Measurements from ENCODE around the gene GOLGA8S. TPM values are rescaled to one million over a fixed set of nuclear protein-coding genes. Genes with fewer than 3 reads are reported as not detected.
"Not testable (repeated sequence)": the region's sequence is repeated elsewhere in the genome, so short reads cannot be mapped to it uniquely, and the experiment has no call there.

Gene GOLGA8S, protein sequence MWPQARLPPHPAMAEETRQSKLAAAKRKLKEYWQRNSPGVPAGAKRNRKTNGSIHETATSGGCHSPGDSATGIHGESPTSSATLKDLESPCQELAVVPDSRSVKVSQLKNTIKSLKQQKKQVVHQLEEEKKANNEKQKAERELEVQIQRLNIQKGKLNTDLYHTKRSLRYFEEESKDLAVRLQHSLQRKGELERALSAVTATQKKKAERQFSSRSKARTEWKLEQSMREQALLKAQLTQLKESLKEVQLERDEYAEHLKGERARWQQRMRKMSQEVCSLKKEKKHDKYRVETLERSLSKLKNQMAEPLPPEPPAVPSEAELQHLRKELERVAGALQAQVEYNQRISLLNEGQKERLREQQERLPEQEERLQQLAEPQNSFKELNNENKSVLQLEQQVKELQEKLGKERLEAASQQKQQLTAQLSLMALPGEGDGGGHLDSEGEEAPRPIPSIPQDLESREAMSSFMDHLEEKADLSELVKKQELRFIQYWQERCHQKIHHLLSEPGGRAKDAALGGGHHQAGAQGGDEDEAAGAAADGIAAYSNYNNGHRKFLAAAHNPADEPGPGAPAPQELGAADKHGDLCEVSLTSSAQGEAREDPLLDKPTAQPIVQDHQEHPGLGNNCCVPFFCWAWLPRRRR
- 0.24 TPM for total RNA-seq

- ATAC-seq, result not testable (repeated sequence)
Observed at GRCh38 chr15:23354448-23354847, at the start of gene GOLGA8S. TSS of gene GOLGA8S (plus strand) at chr15:23354748. CDS start at chr15:23354810, 62 bp downstream.

DNA sequence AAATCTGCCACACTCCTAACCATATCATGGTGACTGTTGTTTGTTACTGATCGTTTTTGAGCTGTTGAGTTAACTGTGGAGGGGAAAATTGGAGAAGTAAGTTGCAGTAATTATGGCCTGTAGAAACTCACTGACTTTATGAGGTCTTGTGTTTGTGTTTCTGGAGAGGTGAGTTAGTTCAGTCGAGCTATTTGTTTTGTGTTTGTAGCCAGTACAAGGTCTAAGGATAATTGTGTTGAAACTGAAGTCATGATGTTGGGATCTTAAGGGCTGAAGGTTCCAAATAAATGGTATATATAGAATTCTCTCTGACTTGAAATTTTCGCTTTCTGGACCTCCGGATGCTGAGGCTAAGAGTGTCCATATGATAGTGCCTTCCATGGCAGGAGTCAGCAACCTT is 49.7 kb upstream of the GOLGA8S start:
- ATAC-seq, result not testable (repeated sequence)

DNA sequence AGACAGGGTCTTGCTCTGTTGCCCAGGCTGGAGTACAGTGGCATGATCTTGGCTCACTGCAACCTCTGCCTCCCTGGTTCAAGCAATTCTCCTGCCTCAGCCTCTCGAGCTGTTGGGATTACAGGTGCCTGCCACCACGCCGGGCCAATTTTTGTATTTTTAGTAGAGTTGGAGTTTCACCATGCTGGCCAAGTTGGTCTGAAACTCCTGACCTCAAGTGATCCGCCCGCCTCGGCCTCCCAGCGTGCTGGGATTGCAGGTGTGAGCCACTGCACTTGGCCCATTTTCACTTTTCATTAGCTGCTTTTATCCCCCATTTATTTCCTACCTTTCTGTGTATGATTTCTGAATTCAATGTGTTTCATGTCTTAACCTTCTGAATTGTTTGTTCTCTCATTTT is 48.6 kb upstream of the GOLGA8S start:
- not testable (repeated sequence) for ATAC-seq

DNA sequence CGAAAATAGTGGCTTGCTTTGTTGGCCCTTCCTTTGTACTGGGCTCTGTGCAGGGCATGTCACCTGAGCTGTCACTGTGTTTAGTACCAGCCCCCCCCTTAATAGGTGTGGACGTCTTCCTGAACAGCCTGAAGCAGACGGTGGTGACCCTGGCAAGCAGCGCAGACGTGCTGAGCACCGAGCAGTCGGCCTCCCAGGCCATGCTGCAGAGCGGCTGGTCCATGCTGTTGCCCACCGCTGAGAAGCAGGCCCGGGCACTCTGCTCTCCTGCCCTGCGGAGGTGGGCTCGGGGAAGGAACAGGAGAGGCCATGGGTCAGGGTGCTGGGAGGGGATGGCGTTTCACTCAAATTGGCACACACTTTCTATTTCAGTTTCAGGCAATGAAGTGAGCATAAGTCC is 43.3 kb upstream of the GOLGA8S start:
- not testable (repeated sequence) for ATAC-seq

DNA sequence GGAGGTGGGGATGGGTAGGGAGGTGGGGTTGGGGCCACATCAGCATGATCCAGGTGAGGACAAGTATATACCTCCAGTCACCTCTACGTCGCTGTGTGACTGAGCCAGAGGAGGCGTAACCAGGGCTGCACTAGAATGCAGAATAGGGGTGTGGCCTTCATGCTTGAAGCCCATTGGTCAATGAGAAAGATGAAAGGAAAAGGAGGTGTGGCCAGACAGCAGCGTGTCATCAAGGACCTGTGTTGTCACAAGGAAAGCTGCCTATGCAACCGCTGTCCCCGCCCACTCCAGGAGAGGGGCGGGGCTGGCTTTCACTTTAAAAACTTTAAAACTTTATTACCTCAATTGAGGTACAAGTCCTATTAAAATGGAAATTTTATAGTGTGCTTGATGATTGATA is 20.5 kb upstream of the GOLGA8S start, which contains the start of gene GOLGA6L26:
TSS of gene GOLGA6L26 (minus strand) at position 101 of the 400 bp plus-strand sequence. CDS start at position 40, 61 bp downstream.
- not testable (repeated sequence) for ATAC-seq

DNA sequence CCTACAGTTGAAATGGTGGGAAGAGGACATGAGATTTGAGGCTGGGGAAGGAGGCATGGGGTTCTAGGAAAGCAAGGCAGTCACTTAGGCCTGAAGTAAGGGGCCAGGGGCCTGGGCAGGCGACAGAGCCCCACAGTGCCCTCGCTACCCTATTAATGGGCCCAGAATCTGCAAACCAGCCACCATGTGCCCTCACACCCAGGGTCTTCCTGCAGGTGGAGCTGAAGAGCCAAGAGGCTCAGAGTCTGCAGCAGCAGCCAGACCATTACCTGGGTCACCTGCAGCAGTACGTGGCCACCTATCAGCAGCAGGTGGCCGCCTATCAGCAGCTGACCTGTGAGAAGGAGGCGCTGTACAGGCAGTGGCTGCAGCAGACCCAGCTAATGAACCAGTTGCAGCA is 8.1 kb downstream of the GOLGA8S start:
- not testable (repeated sequence) for ATAC-seq

DNA sequence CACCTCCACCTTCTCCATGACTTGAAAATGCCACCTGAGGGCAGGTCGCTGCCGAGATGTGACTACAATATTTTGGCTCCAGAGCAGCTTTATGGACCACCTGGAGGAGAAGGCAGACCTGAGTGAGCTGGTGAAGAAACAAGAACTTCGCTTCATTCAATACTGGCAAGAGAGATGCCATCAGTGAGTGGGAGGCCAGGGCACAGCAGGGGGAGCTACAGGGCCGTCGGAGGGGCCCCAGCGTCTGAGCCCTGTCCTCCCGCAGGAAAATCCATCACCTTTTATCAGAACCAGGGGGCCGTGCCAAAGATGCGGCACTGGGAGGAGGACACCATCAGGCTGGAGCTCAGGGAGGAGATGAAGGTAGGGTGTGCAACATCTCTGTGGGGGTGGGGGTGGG is 9.7 kb downstream of the GOLGA8S start:
- ATAC-seq, result not testable (repeated sequence)

DNA sequence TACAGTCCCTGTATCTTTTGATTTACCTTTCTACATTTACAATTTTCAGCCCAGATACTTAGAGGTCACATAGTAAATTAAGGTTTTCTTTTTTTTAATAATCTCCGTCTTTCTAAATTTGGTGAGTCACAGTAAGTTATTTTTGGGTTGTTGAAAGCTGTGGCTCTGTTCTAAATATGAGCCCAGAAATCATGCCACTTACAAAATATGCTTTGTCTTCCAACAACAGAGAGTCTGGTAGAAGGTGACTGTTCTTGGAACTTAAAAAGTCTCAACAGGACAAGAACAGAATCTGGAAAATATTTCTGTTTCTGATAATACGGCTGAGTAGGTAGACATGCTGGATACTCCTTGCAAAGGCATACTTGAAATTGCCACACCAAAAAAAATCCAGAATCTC is 16.0 kb downstream of the GOLGA8S start:
- no peak for ATAC-seq

DNA sequence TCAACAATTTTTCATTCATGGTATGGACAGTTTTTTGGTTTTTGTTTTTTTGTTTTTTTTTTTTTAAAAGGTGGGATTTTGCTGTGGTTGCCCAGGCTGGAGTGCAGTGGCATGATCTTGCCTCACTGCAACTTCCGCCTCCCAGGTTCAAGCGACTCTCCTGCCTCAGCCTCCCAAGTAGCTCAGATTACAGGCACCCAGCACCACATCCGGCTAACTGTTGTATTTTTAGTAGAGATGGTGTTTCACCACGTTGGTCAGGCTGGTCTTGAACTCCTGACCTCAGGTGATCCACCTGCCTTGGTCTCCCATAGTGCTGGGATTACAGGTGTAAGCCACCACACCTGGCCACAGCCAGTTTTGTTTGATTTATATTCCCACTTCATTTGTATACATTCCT is 16.6 kb downstream of the GOLGA8S start:
- not testable (repeated sequence) for ATAC-seq

DNA sequence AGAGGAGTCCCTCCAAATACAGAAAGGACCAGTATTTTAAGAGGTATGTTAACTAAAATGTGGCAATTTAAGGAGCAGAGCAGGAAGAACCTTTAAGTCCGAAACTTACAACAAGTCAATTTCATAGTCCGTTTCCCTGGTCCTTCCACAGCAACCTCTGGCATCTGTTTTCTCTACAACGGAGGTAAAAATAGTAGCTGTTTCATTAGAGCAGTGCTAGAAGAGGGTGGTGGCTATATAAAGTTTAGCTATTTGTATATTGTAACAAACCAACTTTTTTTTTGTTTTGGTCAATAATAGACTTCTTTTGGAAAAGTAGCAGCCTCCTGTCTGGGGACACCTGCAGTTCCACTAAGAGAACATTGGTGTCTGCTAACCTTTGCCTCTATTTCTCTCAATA is 17.3 kb downstream of the GOLGA8S start:
- ATAC-seq, result not testable (repeated sequence)

- no peak for ATAC-seq
Observed at GRCh38 chr15:23372284-23372683, 17.7 kb downstream of the GOLGA8S start.

DNA sequence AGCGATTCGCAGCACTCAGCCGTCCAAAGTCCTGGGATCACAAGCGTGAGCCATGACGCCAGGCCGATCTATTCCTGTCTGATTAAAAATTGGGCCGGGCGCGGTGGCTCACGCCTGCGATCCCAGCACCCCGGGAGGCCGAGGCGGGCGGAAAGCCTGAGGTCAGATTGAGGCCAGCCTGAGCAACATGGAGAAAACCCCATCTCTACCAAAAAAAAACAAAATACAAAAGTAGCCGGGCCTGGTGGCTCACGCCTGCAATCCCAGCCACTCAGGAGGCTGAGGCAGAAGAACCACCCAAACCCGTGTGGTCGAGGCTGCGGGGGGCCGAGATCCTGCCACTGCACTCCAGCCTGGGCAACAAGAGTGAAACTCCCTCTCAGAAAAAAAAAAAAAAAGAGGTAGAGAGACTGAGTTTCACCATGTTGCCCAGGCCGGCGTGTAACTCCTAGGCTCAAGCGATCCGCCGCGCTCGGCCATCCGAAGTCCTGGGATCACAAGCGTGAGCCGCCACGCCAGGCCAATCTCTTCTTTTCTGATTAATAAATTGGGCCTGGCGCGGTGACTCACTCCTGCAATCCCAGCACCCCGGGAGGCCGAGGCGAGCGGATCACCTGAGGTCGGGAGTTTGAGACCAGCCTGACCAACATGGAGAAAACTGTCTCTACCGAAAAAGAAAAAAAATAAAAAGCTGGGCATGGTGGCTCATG is 18.5 kb downstream of the GOLGA8S start:
- ATAC-seq, result not testable (repeated sequence)

GRCh38 chr15:23374226-23374625 is 19.7 kb downstream of the GOLGA8S start:
- ATAC-seq, result peak; percentile 93

- ATAC-seq, result not testable (repeated sequence)
Observed at GRCh38 chr15:23378946-23379345, 24.4 kb downstream of the GOLGA8S start.

DNA sequence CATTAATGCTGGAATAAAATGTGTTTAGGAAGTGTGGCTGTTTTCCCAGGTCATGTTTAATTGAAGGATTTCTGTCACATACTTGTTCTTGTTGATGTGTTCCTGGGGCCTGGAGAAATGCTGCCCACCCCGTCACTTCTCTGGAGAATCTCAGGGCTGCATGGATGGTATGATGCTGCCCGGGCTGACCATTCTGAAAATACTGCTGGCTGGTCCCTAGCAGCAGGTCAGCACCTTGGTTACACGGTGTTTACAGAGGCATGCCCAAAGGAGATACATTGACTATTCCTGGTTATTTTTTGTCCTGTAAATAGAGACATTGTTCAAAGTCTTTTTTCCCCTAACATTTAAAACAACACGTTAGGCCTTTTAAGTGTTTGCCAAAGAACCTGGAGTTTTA is 26.2 kb downstream of the GOLGA8S start:
- ATAC-seq, result not testable (repeated sequence)

GRCh38 chr15:23381192-23381591 is 26.6 kb downstream of the GOLGA8S start:
- ATAC-seq, result not testable (repeated sequence)

GRCh38 chr15:23384371-23384770 is 29.8 kb downstream of the GOLGA8S start:
- ATAC-seq, result peak; percentile 49

DNA sequence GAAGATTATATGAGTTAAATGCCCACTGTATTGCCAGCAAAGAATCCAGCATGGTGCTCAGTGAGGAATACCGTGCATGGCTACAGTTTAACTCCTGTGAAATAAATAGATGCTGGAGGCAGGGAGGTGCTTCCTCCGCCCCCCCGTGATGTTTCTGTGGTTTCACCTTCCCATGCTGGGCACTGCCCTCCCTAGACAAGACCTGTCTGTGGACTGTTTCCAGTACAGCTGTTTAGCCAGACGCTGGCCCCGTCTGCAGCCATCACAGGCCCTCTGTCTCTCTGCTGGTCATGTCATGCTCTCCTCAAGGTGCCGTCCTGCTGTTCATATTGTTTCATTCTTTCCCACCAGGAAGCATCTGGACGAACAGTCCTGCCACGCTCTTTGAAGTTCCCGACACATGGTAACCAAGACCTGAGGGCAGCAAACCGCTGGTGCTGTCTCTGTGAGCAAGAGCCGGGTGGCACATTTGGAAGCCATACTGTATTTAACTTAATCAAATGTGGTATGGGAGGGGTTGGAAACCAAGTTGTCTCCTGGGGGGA is 31.4 kb downstream of the GOLGA8S start:
- ATAC-seq, result no peak

DNA sequence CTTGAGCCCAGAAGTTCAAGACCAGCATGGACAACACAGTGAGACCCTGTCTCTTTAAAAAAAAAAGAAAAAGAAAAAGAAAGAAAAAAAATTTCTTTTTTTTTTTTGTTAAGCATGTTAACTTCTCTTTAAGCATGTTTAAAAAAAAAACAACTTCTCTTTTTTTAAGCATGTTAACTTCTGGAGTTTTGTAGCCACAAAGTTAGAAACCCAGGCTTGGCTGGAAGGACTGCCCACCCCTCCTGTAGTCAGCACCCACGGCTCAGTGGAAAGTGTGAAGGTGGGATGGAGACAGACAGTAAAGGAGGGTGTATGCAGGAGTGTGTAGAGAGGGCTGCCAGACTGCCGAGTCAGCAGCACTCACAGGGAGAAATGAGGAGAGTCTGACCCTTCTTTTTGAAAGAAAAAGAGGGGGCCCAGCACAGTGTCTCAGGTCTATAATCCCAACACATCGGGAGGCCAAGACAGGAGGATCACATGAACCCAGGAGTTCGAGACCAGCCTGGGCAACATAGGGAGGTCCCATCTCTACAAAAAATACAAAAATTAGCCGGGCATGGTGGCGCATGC is 33.2 kb downstream of the GOLGA8S start:
- no peak for ATAC-seq

DNA sequence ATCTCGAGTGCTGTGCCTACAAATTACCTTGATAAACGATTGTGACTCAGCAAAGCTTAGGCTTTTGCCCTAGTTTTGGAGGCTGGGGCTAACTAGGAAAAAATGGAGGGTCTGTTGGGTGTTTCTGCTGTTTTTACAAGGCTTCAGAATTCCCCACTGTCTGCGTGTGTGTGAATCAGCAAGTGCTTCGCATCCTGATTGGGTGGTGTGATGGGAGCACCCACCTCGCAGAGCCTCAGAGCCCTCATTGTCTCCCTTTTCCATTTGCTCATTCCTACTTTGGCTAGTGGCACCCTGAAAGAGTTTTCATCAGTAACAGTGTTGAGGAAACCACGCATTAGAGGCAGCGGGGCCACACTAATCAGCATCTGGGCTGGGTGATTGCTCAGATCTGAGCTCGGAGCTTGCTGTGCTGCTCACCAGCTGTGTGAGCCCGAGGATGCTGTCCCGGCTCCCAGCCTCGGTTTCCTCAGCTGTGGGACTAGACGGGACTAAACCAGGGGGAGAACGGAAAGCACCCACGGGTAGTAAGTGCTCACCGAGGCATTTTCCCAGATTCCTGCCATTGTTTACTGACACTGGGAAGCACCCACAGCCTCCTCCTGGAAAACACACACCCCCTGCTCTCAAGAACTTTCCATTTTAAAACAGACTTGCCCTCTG is 40.6 kb downstream of the GOLGA8S start:
- no peak for ATAC-seq

GRCh38 chr15:23395832-23396231 is 41.3 kb downstream of the GOLGA8S start:
- ATAC-seq, result no peak

DNA sequence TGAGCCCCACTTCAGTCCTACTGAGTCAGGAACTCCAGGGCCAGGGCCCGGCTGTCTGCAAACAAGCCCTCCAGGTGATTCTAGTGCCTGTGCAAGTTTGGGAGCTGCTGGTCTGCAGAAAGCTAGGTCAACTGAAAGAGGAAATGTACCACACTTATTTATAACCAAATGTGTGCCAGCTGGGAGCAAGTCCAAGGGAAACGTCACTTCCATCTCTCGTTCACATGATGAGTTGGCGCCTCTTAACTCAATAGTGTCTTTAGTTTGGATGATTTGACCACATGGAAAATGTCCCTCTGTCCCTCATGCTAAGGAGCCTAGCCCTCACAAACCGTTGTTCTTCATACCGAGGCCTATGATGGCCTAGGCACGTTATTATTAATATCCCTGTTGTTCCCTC is 43.2 kb downstream of the GOLGA8S start:
- ATAC-seq, result no peak

Measured in esophagus mucosa (tissue), 1 donor.